Endothelial cell of umbilical vein (primary cell): Measurements from ENCODE around the gene AGBL4. TPM values are rescaled to one million over a fixed set of nuclear protein-coding genes. Genes with fewer than 3 reads are reported as not detected.

ENCODE experiments used
- BruUV-seq: library from RNA; stranded (reverse); fragments of 400-500 nt; replicated peaks from 2 replicates; lab custom pipeline; 2021; lab: Mats Ljungman, UMichigan
- CTCF ChIA-PET: fragments of 300-600, 350-600 bp; sonication (Branson Sonifier 250); formaldehyde crosslinking; loops from one replicate; lab custom pipeline; 2021; ENCODE audit warnings: antibody characterized with exemption, inconsistent platforms; lab: Charles Lee
- POLR2A ChIA-PET: fragments of 300-600, 350-600 bp; sonication (Branson Sonifier 250); formaldehyde crosslinking; loops from one replicate; lab custom pipeline; 2021; ENCODE audit warnings: antibody characterized with exemption, inconsistent platforms; lab: Charles Lee
- DNase-seq: peaks from one replicate; pipeline ENCODE4 v3.0.0-alpha.2; 2011; ENCODE audit warnings: low read depth, low spot score
- FAIRE-seq: peaks from 2 replicates; lab custom pipeline; 2011; peaks lifted over from hg19 to GRCh38; lab: Jason Lieb, UNC
- H2AFZ ChIP-seq: 2 replicates; pipeline ENCODE4 v1.6.0; 2012; ENCODE audit warnings: low read depth, low read length, control low read depth, inconsistent platforms
- H3K27ac ChIP-seq: 2 replicates; pipeline ENCODE4 v1.5.1; 2011; ENCODE audit warnings: low read depth, mild to moderate bottlenecking, control low read depth, low read length, moderate library complexity; ENCODE audit not compliant: insufficient read depth
- H3K27me3 ChIP-seq, 2 experiments: 2 replicates each; pipeline versions ENCODE4 v1.6.0 to v1.6.1; 2011; ENCODE audit warnings: low read length in 2 of 2, mixed read lengths in 1 of 2; ENCODE audit not compliant: control insufficient read depth in 2 of 2, insufficient read depth in 2 of 2
- H3K36me3 ChIP-seq, 2 experiments: 2 replicates in 1 of 2; 3 replicates in 1 of 2; pipeline ENCODE4 v1.5.1; 2011; ENCODE audit warnings: low read length in 2 of 2, mild to moderate bottlenecking in 1 of 2, moderate library complexity in 1 of 2; ENCODE audit not compliant: control insufficient read depth in 2 of 2, insufficient read depth in 2 of 2; ENCODE audit errors: extremely low read depth in 1 of 2
- H3K4me1 ChIP-seq: 3 replicates; pipeline ENCODE4 v1.5.1; 2011; ENCODE audit warnings: mild to moderate bottlenecking, low read length; ENCODE audit not compliant: control insufficient read depth, insufficient read depth; ENCODE audit errors: extremely low read depth
- H3K4me2 ChIP-seq: 2 replicates; pipeline ENCODE4 v1.6.1; 2011; ENCODE audit warnings: low read length, control low read depth, mixed read lengths; ENCODE audit not compliant: insufficient read depth
- H3K4me3 ChIP-seq, 3 experiments: fragments of 200-600 bp in 1 of 3; sonication (generic), shearing (Covaris generic) in 1 of 3; replicated peaks in 1 of 3; 2 replicates each; pipeline ENCODE4 v1.5.1; 2011 to 2016; ENCODE audit warnings: control low read depth in 3 of 3, low read length in 3 of 3, mild to moderate bottlenecking in 2 of 3, inconsistent platforms in 1 of 3, low read depth in 1 of 3, moderate library complexity in 1 of 3; ENCODE audit not compliant: insufficient read depth in 1 of 3
- H3K79me2 ChIP-seq: 2 replicates; pipeline ENCODE4 v1.6.0; 2012; ENCODE audit warnings: low read length, inconsistent platforms; ENCODE audit not compliant: control insufficient read depth, insufficient read depth
- H3K9ac ChIP-seq: replicated peaks from 2 replicates; pipeline ENCODE3; 2011; ENCODE audit warnings: low read length, control low read depth; ENCODE audit not compliant: insufficient read depth; ENCODE audit errors: extremely low read depth
- H3K9me1 ChIP-seq: replicated peaks from 3 replicates; pipeline ENCODE4 v1.6.0; 2011; ENCODE audit warnings: mild to moderate bottlenecking, low read length; ENCODE audit not compliant: control insufficient read depth, insufficient read depth; ENCODE audit errors: extremely low read depth
- H3K9me3 ChIP-seq: replicated peaks from 2 replicates; pipeline ENCODE4 v1.5.1; 2012; ENCODE audit warnings: low read length, inconsistent platforms; ENCODE audit not compliant: control insufficient read depth, insufficient read depth
- H4K20me1 ChIP-seq: replicated peaks from 2 replicates; pipeline ENCODE3; 2011; ENCODE audit warnings: mild to moderate bottlenecking, low read length; ENCODE audit not compliant: control insufficient read depth, insufficient read depth; ENCODE audit errors: extremely low read depth
- EZH2 ChIP-seq: IDR thresholded peaks from 2 replicates; pipeline ENCODE4 v1.6.1; 2012; ENCODE audit warnings: borderline replicate concordance, low read depth, mild to moderate bottlenecking, moderate library complexity, low read length, inconsistent platforms; ENCODE audit not compliant: severe bottlenecking
- FOS ChIP-seq: IDR thresholded peaks from 2 replicates; pipeline ENCODE4 v1.6.1; 2011; ENCODE audit warnings: mild to moderate bottlenecking, low read length, moderate library complexity, borderline replicate concordance; ENCODE audit not compliant: insufficient read depth
- GATA2 ChIP-seq: IDR thresholded peaks from 2 replicates; pipeline ENCODE4 v1.7.0; 2011; ENCODE audit warnings: low read depth, mild to moderate bottlenecking, moderate library complexity, mixed read lengths, low read length; ENCODE audit not compliant: insufficient read length, insufficient read depth
- JUN ChIP-seq: IDR thresholded peaks from 2 replicates; pipeline ENCODE4 v1.6.1; 2011; ENCODE audit warnings: borderline replicate concordance, low read depth; ENCODE audit not compliant: insufficient read length, insufficient read depth
- MYC ChIP-seq: IDR thresholded peaks from one replicate; pipeline ENCODE4 v1.6.1; 2011; ENCODE audit warnings: mild to moderate bottlenecking, low read depth, low read length
- POLR2A ChIP-seq: IDR thresholded peaks from 2 replicates; pipeline ENCODE4 v1.6.1; 2012; ENCODE audit warnings: low read depth, mild to moderate bottlenecking, control low read depth, low read length
- POLR2AphosphoS5 ChIP-seq: IDR thresholded peaks from 2 replicates; pipeline ENCODE4 v1.6.1; 2012; ENCODE audit warnings: low read depth, mild to moderate bottlenecking, control low read depth, low read length, moderate library complexity; ENCODE audit not compliant: insufficient read depth
- dilution Hi-C: fragments of 300-500 bp; cut with MboI; formaldehyde crosslinking; loops from one replicate; pipeline ENCODE4 v1.15.0; 2019; ENCODE audit warnings: low sequenced_read_pairs; ENCODE audit not compliant: extremely low pct_ligation_motif_present
- intact Hi-C: fragments of 100-400 bp; cut with micrococcal nuclease; formaldehyde crosslinking; loops from one replicate; pipeline ENCODE4 v1.10.0; 2022
- polyA plus RNA-seq, 4 experiments: library from polyadenylated mRNA; depleted of rRNA in 3 of 4; stranded (reverse) in 3 of 4; unstranded in 1 of 4; fragments of >200 nt; gene quantifications; 2 replicates each; pipeline versions ENCODE4 v1.2.1 to v1.2.3, GENCODE V29; 2011 to 2012; ENCODE audit warnings: missing spikeins in 1 of 4
- total RNA-seq: library from RNA; stranded (reverse); gene quantifications from 2 replicates; pipeline ENCODE4 v1.2.3, GENCODE V29; 2021
- TF ChIP-seq, protein P1 (sequence below), 2 donors: IDR thresholded peaks; 1 replicate in 1 of 2; 2 replicates in 1 of 2; pipeline ENCODE4 v1.5.1; 2011; ENCODE audit warnings: low read length in 2 of 2, mild to moderate bottlenecking in 2 of 2, moderate library complexity in 2 of 2, control low read depth in 1 of 2, inconsistent platforms in 1 of 2, low read depth in 1 of 2; ENCODE audit not compliant: insufficient read depth in 1 of 2; ENCODE audit errors: extremely low read depth in 1 of 2
- TF ChIP-seq, protein P2 (sequence below): IDR thresholded peaks from 2 replicates; pipeline ENCODE4 v1.6.1; 2011; ENCODE audit not compliant: insufficient read depth, insufficient read length

Gene AGBL4
- total and polyA plus RNA-seq, 2 donors (not counting 3 experiments of a cell fraction or from before 2014, with no cell fraction given) = not detected

DNA sequence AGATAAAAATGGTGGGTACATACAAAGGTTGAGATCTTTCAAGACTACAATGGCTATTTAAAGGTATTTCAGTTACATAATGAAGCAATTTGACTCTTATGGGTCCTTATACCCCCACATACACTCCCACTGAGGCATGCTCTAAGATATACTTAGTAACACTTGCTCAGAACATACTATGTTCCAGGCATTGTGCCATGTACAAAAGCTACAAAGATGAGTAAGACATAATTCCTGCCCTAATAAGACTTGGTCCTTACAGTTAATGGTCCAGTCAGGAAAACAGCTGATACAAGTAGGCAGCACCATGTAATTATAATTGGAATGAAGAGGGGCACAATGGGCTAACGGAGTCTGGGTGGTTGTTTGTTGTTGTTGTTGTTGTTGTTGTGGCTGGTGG, 1080.4 kb downstream of the AGBL4 start:
- FAIRE-seq (no peak), DNase-seq (no peak)
- Histone ChIP-seq H4K20me1 (no peaks in the 10 kb centered on the region), H3K4me1 (no peaks in the 10 kb centered on the region), H3K9ac (no peak overlapping the region), H2AFZ (no peak overlapping the region), H3K27me3 (no peaks in the 10 kb centered on the region), H3K9me1 (no peaks in the 10 kb centered on the region), H3K36me3 (no peaks in the 10 kb centered on the region), H3K79me2 (no peaks in the 10 kb centered on the region), H3K4me3 (no peak overlapping the region), H3K4me2 (no peak overlapping the region), H3K27ac (no peak overlapping the region), H3K9me3 (no peaks in the 10 kb centered on the region)
- intact Hi-C loops = no loop called here
- dilution Hi-C loops = no loop called here
- CTCF ChIA-PET = no interaction called here
- TF ChIP-seq, protein P1, sequence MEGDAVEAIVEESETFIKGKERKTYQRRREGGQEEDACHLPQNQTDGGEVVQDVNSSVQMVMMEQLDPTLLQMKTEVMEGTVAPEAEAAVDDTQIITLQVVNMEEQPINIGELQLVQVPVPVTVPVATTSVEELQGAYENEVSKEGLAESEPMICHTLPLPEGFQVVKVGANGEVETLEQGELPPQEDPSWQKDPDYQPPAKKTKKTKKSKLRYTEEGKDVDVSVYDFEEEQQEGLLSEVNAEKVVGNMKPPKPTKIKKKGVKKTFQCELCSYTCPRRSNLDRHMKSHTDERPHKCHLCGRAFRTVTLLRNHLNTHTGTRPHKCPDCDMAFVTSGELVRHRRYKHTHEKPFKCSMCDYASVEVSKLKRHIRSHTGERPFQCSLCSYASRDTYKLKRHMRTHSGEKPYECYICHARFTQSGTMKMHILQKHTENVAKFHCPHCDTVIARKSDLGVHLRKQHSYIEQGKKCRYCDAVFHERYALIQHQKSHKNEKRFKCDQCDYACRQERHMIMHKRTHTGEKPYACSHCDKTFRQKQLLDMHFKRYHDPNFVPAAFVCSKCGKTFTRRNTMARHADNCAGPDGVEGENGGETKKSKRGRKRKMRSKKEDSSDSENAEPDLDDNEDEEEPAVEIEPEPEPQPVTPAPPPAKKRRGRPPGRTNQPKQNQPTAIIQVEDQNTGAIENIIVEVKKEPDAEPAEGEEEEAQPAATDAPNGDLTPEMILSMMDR (IDR thresholded peaks at IDR 0.05; ENCODE audit: extremely low read depth in 1 of 2, insufficient read depth in 1 of 2, low read depth in 1 of 2, low read length in 2 of 2) = no peak
- TF ChIP-seq JUN (no peak), MYC (no peak), EZH2 (no peak), GATA2 (no peak), POLR2AphosphoS5 (no peak), POLR2A (no peak), FOS (no peak)
- TF ChIP-seq, protein P2, sequence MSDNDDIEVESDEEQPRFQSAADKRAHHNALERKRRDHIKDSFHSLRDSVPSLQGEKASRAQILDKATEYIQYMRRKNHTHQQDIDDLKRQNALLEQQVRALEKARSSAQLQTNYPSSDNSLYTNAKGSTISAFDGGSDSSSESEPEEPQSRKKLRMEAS = no peak
- POLR2A ChIA-PET = no interaction called here
- BruUV-seq = no TSS peak
